ENCODE data around the gene NDUFA9. TPM values are rescaled to one million over a fixed set of nuclear protein-coding genes. Genes with fewer than 3 reads are reported as not detected.
A peak's percentile ranks its signal among the peaks of the same experiment; 100 is the strongest.

The NDUFA9 gene
- 118 and 123 TPM in 2 replicates for total RNA-seq

DNA sequence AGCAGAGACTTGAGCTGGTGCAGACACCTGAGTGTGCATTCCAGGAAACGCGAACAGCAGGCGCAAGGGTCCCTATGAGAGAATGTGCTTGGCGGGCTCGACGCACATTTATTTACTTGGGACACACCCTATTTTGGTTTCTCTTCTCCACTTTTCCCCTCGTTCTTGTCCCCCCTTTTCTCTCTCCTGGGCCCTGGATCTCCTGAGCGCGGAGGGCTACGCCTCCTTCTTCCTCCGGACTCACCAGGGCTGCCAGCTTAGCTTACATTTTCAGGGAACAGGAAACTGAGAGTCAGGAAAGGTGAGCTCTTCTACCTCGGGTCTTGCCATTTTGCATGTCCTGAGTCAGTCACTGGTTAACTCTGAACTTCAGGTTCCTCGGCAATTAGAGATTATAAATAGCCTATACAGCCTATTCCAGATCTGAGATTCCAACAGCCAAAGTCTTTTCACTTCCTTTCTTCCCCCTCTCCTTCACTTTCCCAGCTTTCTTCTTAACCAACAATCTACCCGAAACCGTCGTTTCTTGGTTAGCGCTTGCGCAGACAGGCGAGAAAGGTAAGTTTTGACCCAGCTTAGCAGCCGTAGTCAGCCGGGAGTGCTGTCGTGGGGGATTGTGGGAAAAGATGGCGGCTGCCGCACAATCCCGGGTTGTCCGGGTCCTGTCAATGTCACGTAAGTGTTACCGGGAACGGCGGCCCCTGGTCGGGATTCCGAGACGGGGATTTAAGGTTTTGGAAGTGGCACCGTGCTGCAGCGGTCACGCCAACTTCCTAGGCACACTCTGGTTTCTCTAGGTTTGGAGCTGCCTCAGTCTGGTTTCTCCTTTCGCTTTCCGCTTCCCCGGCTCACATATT lies at the start of gene NDUFA9, which contains the start of gene AKAP3:
Gene NDUFA9 (plus strand): TSS at position 614 of the 857 bp plus-strand sequence. CDS start 13 bp downstream, at position 627.
Gene AKAP3 (minus strand): TSS at position 551 of the 857 bp plus-strand sequence. CDS start 10,855 bp downstream, outside the sequence.
- H3K4me1 Mint-ChIP-seq (ENCODE audit: low read depth) = peaks cover 44% of the 10 kb centered on the region
- H3K36me3 Mint-ChIP-seq (ENCODE audit: low read depth) = peaks cover 5% of the 10 kb centered on the region
- no peaks in the 10 kb centered on the region for H3K9me3 Mint-ChIP-seq
- DNase-seq (ENCODE audit: low spot score) = peak; percentile 77
- H3K4me3 Mint-ChIP-seq = peak within 1 kb of the TSS; percentile 98
- H3K27me3 Mint-ChIP-seq (ENCODE audit: insufficient read depth) = peaks cover 8% of the 10 kb centered on the region
- peak within 1 kb of the TSS; percentile 91 for H3K27ac Mint-ChIP-seq
- intact Hi-C loops (cut with micrococcal nuclease) = loop anchor here (1.0 to 5.0 kb wide), 4 partner anchors 44 to 326 kb away; partner anchors contain the start of genes RAD51AP1 and TIGAR

DNA sequence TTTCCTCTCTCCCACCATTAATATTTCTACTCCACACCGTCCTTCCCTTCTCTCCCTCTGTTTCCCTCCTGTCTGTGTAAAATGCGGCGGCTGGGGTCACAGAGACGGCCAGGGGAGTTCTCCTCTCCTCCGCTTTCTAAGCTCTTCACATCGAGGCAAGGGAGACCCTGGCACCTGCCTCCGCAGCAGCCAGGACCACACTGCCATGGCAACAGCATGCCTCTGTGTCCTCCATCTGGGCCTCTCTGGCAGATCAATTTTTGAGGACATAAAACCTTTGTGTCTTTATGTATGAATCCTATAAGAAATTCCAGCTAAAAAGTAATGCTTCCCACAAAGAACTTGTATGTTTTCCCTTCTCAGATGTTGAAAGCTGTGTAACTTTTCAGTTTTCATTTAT lies 45.5 kb upstream of the NDUFA9 start:
- no peak for DNase-seq (ENCODE audit: low spot score)
- Mint-ChIP-seq H3K4me1 (ENCODE audit: low read depth) (peaks cover 18% of the 10 kb centered on the region), H3K4me3 (no peak overlapping the region)

GRCh38 chr12:4603946-4604345 lies 45.0 kb upstream of the NDUFA9 start:
- DNase-seq (ENCODE audit: low spot score) = no peak
- H3K4me1 Mint-ChIP-seq (ENCODE audit: low read depth) = peaks cover 18% of the 10 kb centered on the region
- no peak overlapping the region for H3K27ac Mint-ChIP-seq
- no peak overlapping the region for H3K4me3 Mint-ChIP-seq
- no peaks in the 10 kb centered on the region for H3K9me3 Mint-ChIP-seq
- intact Hi-C loops (cut with micrococcal nuclease) = loop anchor here (1.0 to 2.0 kb wide), 2 partner anchors 45 to 65 kb away; partner anchors contain the start of genes AKAP3, NDUFA9 and RAD51AP1
- H3K27me3 Mint-ChIP-seq (ENCODE audit: insufficient read depth) = peaks cover 25% of the 10 kb centered on the region
- H3K36me3 Mint-ChIP-seq (ENCODE audit: low read depth) = peaks cover 3% of the 10 kb centered on the region

More for the DNA sequence above, 45.5 kb upstream of the NDUFA9 start:
- Mint-ChIP-seq H3K9me3 (no peaks in the 10 kb centered on the region), H3K27me3 (ENCODE audit: insufficient read depth) (peaks cover 25% of the 10 kb centered on the region), H3K36me3 (ENCODE audit: low read depth) (peaks cover 3% of the 10 kb centered on the region), H3K27ac (no peak overlapping the region)
- intact Hi-C loops (cut with micrococcal nuclease) = no loop called here

DNA sequence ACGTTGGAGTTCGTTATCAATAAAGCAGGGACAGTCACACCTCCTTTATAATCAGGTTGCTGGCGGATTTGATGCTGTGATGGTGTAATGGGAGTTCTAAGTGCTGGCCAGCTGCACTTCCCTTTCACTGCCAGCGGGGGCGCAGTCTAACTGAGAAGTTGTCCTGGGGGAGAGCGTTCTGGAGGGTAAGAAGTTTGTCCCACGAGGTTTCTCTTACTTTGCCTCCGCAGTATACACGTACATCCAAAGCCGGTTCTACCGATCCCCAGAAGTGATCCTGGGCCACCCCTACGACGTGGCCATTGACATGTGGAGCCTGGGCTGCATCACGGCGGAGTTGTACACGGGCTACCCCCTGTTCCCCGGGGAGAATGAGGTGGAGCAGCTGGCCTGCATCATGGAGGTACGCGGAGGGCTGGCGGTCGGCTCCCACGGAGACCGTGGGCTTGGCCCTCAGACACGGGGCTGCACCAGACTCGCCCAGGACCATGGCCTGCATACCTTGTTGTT lies 44.2 kb upstream of the NDUFA9 start:
- Mint-ChIP-seq H3K27me3 (ENCODE audit: insufficient read depth) (peaks cover 25% of the 10 kb centered on the region), H3K4me1 (ENCODE audit: low read depth) (peaks cover 18% of the 10 kb centered on the region), H3K9me3 (no peaks in the 10 kb centered on the region), H3K27ac (peak overlapping the region; percentile 88), H3K36me3 (ENCODE audit: low read depth) (peaks cover 3% of the 10 kb centered on the region), H3K4me3 (peak overlapping the region; percentile 96)
- intact Hi-C loops (cut with micrococcal nuclease) = loop anchor here (1.0 to 2.0 kb wide), 3 partner anchors 45 to 154 kb away; partner anchors contain the start of genes AKAP3, NDUFA9 and RAD51AP1
- peak; percentile 67 for DNase-seq (ENCODE audit: low spot score)

GRCh38 chr12:4607056-4607455 lies 41.9 kb upstream of the NDUFA9 start:
- Mint-ChIP-seq H3K27me3 (ENCODE audit: insufficient read depth) (peaks cover 21% of the 10 kb centered on the region), H3K36me3 (ENCODE audit: low read depth) (peaks cover 3% of the 10 kb centered on the region), H3K27ac (no peak overlapping the region), H3K4me3 (no peak overlapping the region), H3K4me1 (ENCODE audit: low read depth) (peaks cover 18% of the 10 kb centered on the region), H3K9me3 (no peaks in the 10 kb centered on the region)
- intact Hi-C loops (cut with micrococcal nuclease) = no loop called here
- DNase-seq (ENCODE audit: low spot score) = no peak

GRCh38 chr12:4609071-4609470 lies 39.8 kb upstream of the NDUFA9 start:
- Mint-ChIP-seq H3K27ac (no peak overlapping the region), H3K4me3 (no peak overlapping the region), H3K9me3 (no peaks in the 10 kb centered on the region), H3K36me3 (ENCODE audit: low read depth) (peaks cover 13% of the 10 kb centered on the region), H3K4me1 (ENCODE audit: low read depth) (peaks cover 18% of the 10 kb centered on the region), H3K27me3 (ENCODE audit: insufficient read depth) (peaks cover 4% of the 10 kb centered on the region)
- intact Hi-C loops (cut with micrococcal nuclease) = no loop called here
- DNase-seq (ENCODE audit: low spot score) = no peak

GRCh38 chr12:4610481-4610880 lies 38.4 kb upstream of the NDUFA9 start:
- intact Hi-C loops (cut with micrococcal nuclease) = no loop called here
- no peak overlapping the region for H3K4me3 Mint-ChIP-seq
- no peak overlapping the region for H3K27ac Mint-ChIP-seq
- DNase-seq (ENCODE audit: low spot score) = no peak
- H3K9me3 Mint-ChIP-seq = no peaks in the 10 kb centered on the region
- H3K4me1 Mint-ChIP-seq (ENCODE audit: low read depth) = peaks cover 8% of the 10 kb centered on the region
- H3K27me3 Mint-ChIP-seq (ENCODE audit: insufficient read depth) = no peaks in the 10 kb centered on the region
- peaks cover 17% of the 10 kb centered on the region for H3K36me3 Mint-ChIP-seq (ENCODE audit: low read depth)

GRCh38 chr12:4615667-4616066 lies 33.2 kb upstream of the NDUFA9 start:
- Mint-ChIP-seq H3K27me3 (ENCODE audit: insufficient read depth) (no peaks in the 10 kb centered on the region), H3K9me3 (no peaks in the 10 kb centered on the region), H3K4me3 (no peak overlapping the region), H3K36me3 (ENCODE audit: low read depth) (peaks cover 17% of the 10 kb centered on the region), H3K27ac (no peak overlapping the region), H3K4me1 (ENCODE audit: low read depth) (no peaks in the 10 kb centered on the region)
- intact Hi-C loops (cut with micrococcal nuclease) = no loop called here
- no peak for DNase-seq (ENCODE audit: low spot score)

DNA sequence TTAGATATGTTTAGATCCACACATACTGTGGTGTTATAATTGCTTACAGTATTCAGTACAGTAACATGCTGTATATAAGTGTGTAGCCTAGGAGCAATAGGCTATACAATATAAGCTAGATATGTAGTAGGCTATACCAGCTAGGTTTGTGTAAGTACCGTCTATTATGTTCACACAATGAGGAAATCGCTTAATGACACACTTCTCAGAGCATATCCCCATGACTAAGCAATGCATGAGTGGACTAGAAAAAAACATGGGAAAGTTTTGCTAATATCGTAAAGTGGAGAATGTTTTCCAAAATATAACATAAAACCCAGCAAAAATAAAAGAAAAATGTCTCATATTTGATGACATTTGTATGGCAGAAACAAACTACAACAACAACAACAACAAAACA lies 27.4 kb upstream of the NDUFA9 start:
- H3K4me3 Mint-ChIP-seq = no peak overlapping the region
- H3K4me1 Mint-ChIP-seq (ENCODE audit: low read depth) = no peaks in the 10 kb centered on the region
- intact Hi-C loops (cut with micrococcal nuclease) = no loop called here
- no peak for DNase-seq (ENCODE audit: low spot score)
- H3K27me3 Mint-ChIP-seq (ENCODE audit: insufficient read depth) = peaks cover 19% of the 10 kb centered on the region
- no peaks in the 10 kb centered on the region for H3K9me3 Mint-ChIP-seq
- H3K27ac Mint-ChIP-seq = no peak overlapping the region
- no peaks in the 10 kb centered on the region for H3K36me3 Mint-ChIP-seq (ENCODE audit: low read depth)

GRCh38 chr12:4626543-4626942 lies 22.4 kb upstream of the NDUFA9 start:
- Mint-ChIP-seq H3K27me3 (ENCODE audit: insufficient read depth) (peaks cover 37% of the 10 kb centered on the region), H3K9me3 (no peaks in the 10 kb centered on the region), H3K27ac (no peak overlapping the region), H3K4me3 (no peak overlapping the region), H3K4me1 (ENCODE audit: low read depth) (no peaks in the 10 kb centered on the region), H3K36me3 (ENCODE audit: low read depth) (no peaks in the 10 kb centered on the region)
- intact Hi-C loops (cut with micrococcal nuclease) = no loop called here
- no peak for DNase-seq (ENCODE audit: low spot score)

- Mint-ChIP-seq H3K4me1 (ENCODE audit: low read depth) (no peaks in the 10 kb centered on the region), H3K9me3 (no peaks in the 10 kb centered on the region), H3K27me3 (ENCODE audit: insufficient read depth) (peaks cover 25% of the 10 kb centered on the region), H3K4me3 (no peak overlapping the region), H3K27ac (no peak overlapping the region), H3K36me3 (ENCODE audit: low read depth) (no peaks in the 10 kb centered on the region)
- intact Hi-C loops (cut with micrococcal nuclease) = no loop called here
- no peak for DNase-seq (ENCODE audit: low spot score)
These were observed 20.5 kb upstream of the NDUFA9 start for GRCh38 chr12:4628406-4628805.

DNA sequence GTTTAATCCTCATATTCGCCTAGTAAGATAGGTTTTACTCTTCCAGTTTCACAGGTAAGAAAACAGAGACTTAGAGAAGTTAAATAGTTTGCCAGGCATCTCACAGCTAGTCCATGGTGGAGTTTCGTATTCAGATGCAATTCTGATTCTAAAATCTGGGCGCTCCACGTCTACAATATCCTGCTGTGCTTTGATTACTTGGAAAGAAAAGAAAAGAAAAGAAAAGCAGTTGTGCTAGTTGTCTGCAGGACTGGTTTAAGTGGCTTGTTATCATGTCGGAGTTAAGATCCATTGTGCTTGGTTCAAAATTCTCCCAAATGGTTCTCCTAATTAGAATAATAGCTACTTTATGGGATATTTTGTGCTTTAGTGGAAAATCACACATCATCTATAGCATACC lies 18.7 kb upstream of the NDUFA9 start:
- intact Hi-C loops (cut with micrococcal nuclease) = no loop called here
- no peaks in the 10 kb centered on the region for H3K4me1 Mint-ChIP-seq (ENCODE audit: low read depth)
- H3K9me3 Mint-ChIP-seq = no peaks in the 10 kb centered on the region
- no peak for DNase-seq (ENCODE audit: low spot score)
- peaks cover 24% of the 10 kb centered on the region for H3K27me3 Mint-ChIP-seq (ENCODE audit: insufficient read depth)
- H3K36me3 Mint-ChIP-seq (ENCODE audit: low read depth) = no peaks in the 10 kb centered on the region
- H3K27ac Mint-ChIP-seq = no peak overlapping the region
- H3K4me3 Mint-ChIP-seq = no peak overlapping the region

DNA sequence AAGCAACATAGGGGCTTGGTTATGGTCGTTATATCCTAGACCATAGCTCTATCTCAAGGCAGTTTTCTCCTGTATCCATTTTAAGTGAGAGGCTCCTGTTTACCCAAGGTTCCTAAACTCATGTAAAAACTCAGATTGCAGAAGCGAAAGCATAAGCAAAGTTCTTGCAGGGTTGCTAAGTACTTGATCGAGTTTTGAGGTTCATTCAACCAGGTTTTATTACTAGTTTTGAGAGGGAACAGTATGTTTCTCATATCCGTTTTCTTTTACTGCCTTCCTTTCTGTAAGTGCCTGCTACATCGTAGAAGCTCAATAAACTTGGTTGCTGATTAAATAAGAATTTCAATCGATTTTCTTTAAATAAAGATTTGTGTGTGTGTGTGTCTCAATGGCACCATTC lies 5.2 kb upstream of the NDUFA9 start:
- H3K36me3 Mint-ChIP-seq (ENCODE audit: low read depth) = no peaks in the 10 kb centered on the region
- intact Hi-C loops (cut with micrococcal nuclease) = no loop called here
- H3K9me3 Mint-ChIP-seq = no peaks in the 10 kb centered on the region
- H3K4me1 Mint-ChIP-seq (ENCODE audit: low read depth) = peaks cover 13% of the 10 kb centered on the region
- DNase-seq (ENCODE audit: low spot score) = no peak
- H3K4me3 Mint-ChIP-seq = no peak overlapping the region
- peaks cover 13% of the 10 kb centered on the region for H3K27me3 Mint-ChIP-seq (ENCODE audit: insufficient read depth)
- H3K27ac Mint-ChIP-seq = no peak overlapping the region

All from activated T-helper 1 cell treated with anti-CD3 and anti-CD28 coated beads, Interleukin-12 subunit alpha, Interleukin-12 subunit beta, Interleukin-2, Interleukin-4 antibody, amounts not matched to agents 30 ng/mL and 10 ng/mL and 1 ng/mL, durations not matched to agents 14 hours and 24 hours and 36 hours (primary cell).